Ectodermal cell (in vitro differentiated cells): Measurements from ENCODE around the gene GMPR2.

Experiments used
- H3K27ac ChIP-seq: 2 replicates; pipeline ENCODE4 v1.7.0; 2013; ENCODE audit warnings: mild to moderate bottlenecking, low read depth, low read length; ENCODE audit not compliant: insufficient read depth, poor library complexity, severe bottlenecking
- H3K27me3 ChIP-seq: 2 replicates; pipeline ENCODE4 v1.7.0; 2013; ENCODE audit warnings: mild to moderate bottlenecking, low read length; ENCODE audit not compliant: insufficient read depth, control insufficient read depth, poor library complexity, severe bottlenecking
- H3K36me3 ChIP-seq: one replicate; pipeline ENCODE4 v1.7.0; 2013; ENCODE audit warnings: low read length; ENCODE audit not compliant: control insufficient read depth, insufficient read depth
- H3K4me1 ChIP-seq: one replicate; pipeline ENCODE4 v1.7.0; 2013; ENCODE audit warnings: low read length; ENCODE audit not compliant: control insufficient read depth, insufficient read depth
- H3K4me3 ChIP-seq: 2 replicates; pipeline ENCODE4 v1.7.0; 2013; ENCODE audit warnings: low read depth, low read length, control low read depth; ENCODE audit not compliant: insufficient read depth
- H3K9me3 ChIP-seq: 2 replicates; pipeline ENCODE4 v1.7.0; 2013; ENCODE audit warnings: mild to moderate bottlenecking, low read length, moderate library complexity; ENCODE audit not compliant: control insufficient read depth
- WGBS, 2 experiments: methylation state at CpG; one replicate each; pipeline ENCODE4 v1.1.7; 2013; ENCODE audit warnings: missing lambda C conversion rate in 2 of 2; 5-methylcytosine and 5-hydroxymethylcytosine counted together

GMPR2 gene

GRCh38 chr14:24189460-24189859 is 43.3 kb upstream of the GMPR2 start:
- no peak overlapping the region for H3K27ac ChIP-seq
- peaks cover 7% of the 10 kb centered on the region for H3K4me1 ChIP-seq
- no peaks in the 10 kb centered on the region for H3K27me3 ChIP-seq
- no peak overlapping the region for H3K4me3 ChIP-seq
- no peaks in the 10 kb centered on the region for H3K9me3 ChIP-seq
- peaks cover 22% of the 10 kb centered on the region for H3K36me3 ChIP-seq
- 93 to 94% methylated on average over 9 of the region's 9 CpGs for WGBS, 2 experiments

- Histone ChIP-seq H3K4me3 (no peak overlapping the region), H3K36me3 (peaks cover 22% of the 10 kb centered on the region), H3K27me3 (no peaks in the 10 kb centered on the region), H3K9me3 (no peaks in the 10 kb centered on the region), H3K27ac (no peak overlapping the region), H3K4me1 (peaks cover 7% of the 10 kb centered on the region)
- 94 to 97% methylated on average over 9 to 10 of the region's 10 CpGs for WGBS, 2 experiments
Observed at GRCh38 chr14:24190416-24190815, 42.3 kb upstream of the GMPR2 start.

DNA sequence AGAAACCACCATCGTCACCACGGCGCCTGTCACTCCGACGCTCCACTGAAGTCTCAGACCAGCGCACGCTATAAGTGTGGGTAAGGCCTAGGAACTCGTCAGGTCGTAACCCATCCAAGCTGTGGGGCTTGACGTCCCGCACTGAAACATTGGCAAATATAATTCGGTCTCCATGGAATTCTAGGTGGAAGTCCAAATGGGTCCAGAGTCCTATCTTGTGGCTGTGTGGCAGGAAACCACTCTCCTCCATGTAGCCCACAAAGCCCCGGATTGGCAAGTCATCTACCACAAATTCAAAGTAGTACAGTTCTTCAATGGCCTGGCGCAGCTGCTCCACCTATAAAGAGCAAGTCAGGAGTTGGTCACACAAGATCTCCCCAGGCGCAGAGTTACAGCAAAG is 39.8 kb upstream of the GMPR2 start:
- Histone ChIP-seq H3K27ac (no peak overlapping the region), H3K9me3 (no peaks in the 10 kb centered on the region), H3K4me1 (peaks cover 7% of the 10 kb centered on the region), H3K4me3 (no peak overlapping the region), H3K36me3 (peaks cover 7% of the 10 kb centered on the region), H3K27me3 (no peaks in the 10 kb centered on the region)
- 94 to 95% methylated on average over 15 of the region's 15 CpGs for whole genome bisulfite sequencing, 2 experiments

DNA sequence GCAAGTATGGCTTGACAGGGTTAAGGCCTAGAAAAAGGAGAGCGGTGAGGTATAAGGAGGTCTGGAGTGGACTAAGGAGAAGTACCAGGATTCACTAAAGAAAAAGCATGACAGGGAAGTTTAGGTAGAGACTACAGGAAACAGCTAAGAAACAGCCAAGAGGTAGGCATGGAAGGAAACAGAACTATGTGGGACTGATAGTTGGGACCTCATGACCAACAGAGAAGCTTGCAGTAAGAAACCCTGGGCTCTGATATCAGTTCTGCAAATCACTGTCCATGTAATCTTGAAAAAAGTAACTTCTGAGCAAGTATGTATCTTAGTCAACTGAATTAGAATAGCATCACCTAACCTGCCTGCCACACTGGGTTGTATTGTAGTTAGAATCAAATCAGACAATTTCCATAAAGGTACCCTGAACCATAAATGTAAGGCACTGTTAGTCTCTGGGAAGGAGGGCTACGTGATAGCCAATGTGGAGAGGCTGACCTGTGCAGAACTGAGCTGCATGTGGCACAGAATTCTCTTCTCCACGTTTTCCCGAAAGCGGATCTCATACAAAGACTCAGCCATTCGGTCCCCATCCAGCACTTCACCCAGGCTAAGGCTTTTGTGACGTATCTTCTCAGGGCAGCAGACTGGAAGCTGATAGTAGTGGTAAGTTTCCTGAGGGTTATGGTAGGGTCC is 38.4 kb upstream of the GMPR2 start:
- Histone ChIP-seq H3K27me3 (no peaks in the 10 kb centered on the region), H3K4me3 (peak overlapping the region; percentile 87), H3K4me1 (peaks cover 5% of the 10 kb centered on the region), H3K9me3 (no peaks in the 10 kb centered on the region), H3K27ac (no peak overlapping the region), H3K36me3 (peaks cover 7% of the 10 kb centered on the region)
- WGBS, 2 experiments = 89 to 93% methylated on average over 7 of the region's 7 CpGs

DNA sequence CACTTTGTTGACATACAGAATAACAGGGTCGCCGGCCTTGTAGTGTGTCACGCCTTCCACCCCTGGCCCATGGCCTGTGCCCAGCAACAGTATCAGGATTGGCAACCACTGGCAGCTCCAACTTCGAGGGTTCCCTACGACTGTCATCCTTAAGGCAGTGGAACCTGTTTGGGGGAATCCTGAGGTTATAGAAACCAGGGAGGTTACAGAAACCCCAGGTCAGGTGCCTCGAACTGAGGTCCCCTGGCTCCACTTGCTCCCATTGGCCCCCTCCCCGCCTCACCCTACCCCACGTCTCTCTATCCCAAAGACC is 37.9 kb upstream of the GMPR2 start:
- no peaks in the 10 kb centered on the region for H3K27me3 ChIP-seq
- H3K4me1 ChIP-seq = peaks cover 5% of the 10 kb centered on the region
- 70 to 73% methylated on average over 8 of the region's 8 CpGs for WGBS, 2 experiments
- peaks cover 7% of the 10 kb centered on the region for H3K36me3 ChIP-seq
- H3K9me3 ChIP-seq = no peaks in the 10 kb centered on the region
- H3K27ac ChIP-seq = peak overlapping the region; percentile 93
- peak overlapping the region; percentile 87 for H3K4me3 ChIP-seq

DNA sequence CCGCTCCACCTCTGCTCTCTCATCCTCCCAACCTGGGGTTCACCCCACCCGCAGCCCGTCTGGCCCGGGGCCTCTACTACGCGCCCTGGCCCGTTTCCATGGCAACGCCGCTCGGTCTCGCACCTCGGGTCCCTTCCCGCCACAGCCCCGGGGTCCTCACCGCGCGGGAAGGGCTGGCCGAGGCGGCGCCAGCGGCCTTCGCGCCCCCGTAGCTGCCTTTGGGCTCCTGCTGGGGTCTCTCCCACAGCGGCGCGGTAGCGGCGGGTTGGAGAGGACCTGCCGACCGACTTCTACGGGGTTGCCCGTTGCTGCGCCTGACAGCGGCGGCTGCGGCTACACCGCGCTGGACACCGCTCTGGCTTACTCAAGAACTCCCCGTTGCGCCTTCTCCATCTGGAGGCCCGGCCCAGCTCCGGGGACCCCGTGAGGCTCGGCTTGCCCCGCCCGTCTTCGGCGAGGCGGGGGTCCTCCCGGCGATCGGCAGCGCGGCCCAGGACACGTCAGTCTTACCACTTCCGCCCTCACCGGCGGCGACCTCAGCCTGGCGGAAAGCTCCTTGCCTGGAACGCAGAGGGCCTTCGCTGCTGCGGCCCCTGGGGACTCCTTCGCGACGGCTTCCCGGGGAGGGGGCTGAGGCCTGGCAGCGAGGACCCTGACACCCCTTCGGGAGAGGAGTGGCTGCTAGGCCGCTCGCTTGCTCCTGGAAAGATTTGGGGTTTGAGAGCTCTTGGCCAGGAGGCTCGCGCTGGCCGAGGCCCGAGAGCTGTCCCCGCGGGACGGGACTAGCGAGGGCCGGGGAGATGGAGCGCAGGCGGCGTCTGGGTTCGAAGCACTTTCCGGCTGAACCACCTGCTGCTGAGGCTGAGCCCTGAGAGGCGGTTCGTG is 37.3 kb upstream of the GMPR2 start, which contains the start of gene TM9SF1:
Gene TM9SF1 (minus strand): TSS at position 256 of the 885 bp plus-strand sequence. CDS start 422 bp downstream, outside the sequence.
- Histone ChIP-seq H3K27ac (peak within 1 kb of the TSS; percentile 93), H3K9me3 (no peaks in the 10 kb centered on the region), H3K4me1 (peaks cover 5% of the 10 kb centered on the region), H3K36me3 (peaks cover 7% of the 10 kb centered on the region), H3K4me3 (peak within 1 kb of the TSS; percentile 87), H3K27me3 (no peaks in the 10 kb centered on the region)
- 0 to 1% methylated on average over 89 of the region's 89 CpGs for WGBS, 2 experiments

- Histone ChIP-seq H3K27ac (peak overlapping the region; percentile 93), H3K27me3 (no peaks in the 10 kb centered on the region), H3K36me3 (peaks cover 9% of the 10 kb centered on the region), H3K4me1 (peaks cover 5% of the 10 kb centered on the region), H3K9me3 (no peaks in the 10 kb centered on the region), H3K4me3 (peak overlapping the region; percentile 87)
- WGBS, 2 experiments = 37 to 39% methylated on average over 33 of the region's 33 CpGs
Observed at GRCh38 chr14:24196071-24197055, 36.4 kb upstream of the GMPR2 start.

GRCh38 chr14:24197056-24197450 is 35.7 kb upstream of the GMPR2 start:
- Histone ChIP-seq H3K4me3 (no peak overlapping the region), H3K27me3 (no peaks in the 10 kb centered on the region), H3K4me1 (peaks cover 5% of the 10 kb centered on the region), H3K36me3 (peaks cover 12% of the 10 kb centered on the region), H3K27ac (no peak overlapping the region), H3K9me3 (no peaks in the 10 kb centered on the region)
- WGBS, 2 experiments = 85 to 86% methylated on average over 1 to 2 of the region's 2 CpGs

- no peaks in the 10 kb centered on the region for H3K9me3 ChIP-seq
- H3K4me3 ChIP-seq = no peak overlapping the region
- no peaks in the 10 kb centered on the region for H3K27me3 ChIP-seq
- H3K27ac ChIP-seq = no peak overlapping the region
- peaks cover 11% of the 10 kb centered on the region for H3K36me3 ChIP-seq
- WGBS, 2 experiments = 87 to 93% methylated on average over 7 of the region's 7 CpGs
- peaks cover 5% of the 10 kb centered on the region for H3K4me1 ChIP-seq
Observed at GRCh38 chr14:24198814-24199524, 33.8 kb upstream of the GMPR2 start.
